ENCODE results near the gene GABRB1.

DNA sequence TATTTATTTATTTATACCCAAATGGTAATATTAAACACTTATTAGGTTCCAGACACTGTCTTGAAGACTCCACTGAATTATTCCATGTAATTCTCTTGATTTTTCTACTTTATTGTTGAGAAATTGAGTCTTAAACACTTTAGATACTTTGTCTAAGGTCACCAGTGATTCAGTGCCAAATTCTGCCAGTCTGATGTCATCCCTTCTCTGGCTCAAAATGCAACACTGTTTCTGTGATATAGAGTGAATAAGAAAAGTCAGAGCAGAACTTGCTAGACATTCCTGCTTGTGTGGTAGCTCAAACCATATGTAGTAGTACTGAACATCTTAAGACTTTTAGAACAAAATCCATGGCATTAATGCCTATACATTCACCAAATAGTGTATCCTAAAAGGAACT lies 164.3 kb downstream of the GABRB1 start:
- TF ChIP-seq, protein P1, sequence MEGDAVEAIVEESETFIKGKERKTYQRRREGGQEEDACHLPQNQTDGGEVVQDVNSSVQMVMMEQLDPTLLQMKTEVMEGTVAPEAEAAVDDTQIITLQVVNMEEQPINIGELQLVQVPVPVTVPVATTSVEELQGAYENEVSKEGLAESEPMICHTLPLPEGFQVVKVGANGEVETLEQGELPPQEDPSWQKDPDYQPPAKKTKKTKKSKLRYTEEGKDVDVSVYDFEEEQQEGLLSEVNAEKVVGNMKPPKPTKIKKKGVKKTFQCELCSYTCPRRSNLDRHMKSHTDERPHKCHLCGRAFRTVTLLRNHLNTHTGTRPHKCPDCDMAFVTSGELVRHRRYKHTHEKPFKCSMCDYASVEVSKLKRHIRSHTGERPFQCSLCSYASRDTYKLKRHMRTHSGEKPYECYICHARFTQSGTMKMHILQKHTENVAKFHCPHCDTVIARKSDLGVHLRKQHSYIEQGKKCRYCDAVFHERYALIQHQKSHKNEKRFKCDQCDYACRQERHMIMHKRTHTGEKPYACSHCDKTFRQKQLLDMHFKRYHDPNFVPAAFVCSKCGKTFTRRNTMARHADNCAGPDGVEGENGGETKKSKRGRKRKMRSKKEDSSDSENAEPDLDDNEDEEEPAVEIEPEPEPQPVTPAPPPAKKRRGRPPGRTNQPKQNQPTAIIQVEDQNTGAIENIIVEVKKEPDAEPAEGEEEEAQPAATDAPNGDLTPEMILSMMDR (conservative IDR thresholded peaks at IDR 0.05; ENCODE audit: low read length): no peak
- no peak for TF ChIP-seq EZH2phosphoT487 (IDR thresholded peaks at IDR 0.05; ENCODE audit: borderline replicate concordance, low read depth, low read length)
